ENCODE data around the gene PEAK3. TPM values are rescaled to one million over a fixed set of nuclear protein-coding genes. Genes with fewer than 3 reads are reported as not detected.

PEAK3 gene
- polyA plus RNA-seq, 3 donors = 2.4 to 6.3 (median 2.9) TPM

GRCh38 chr19:2266183-2266993 is 15.6 kb downstream of the PEAK3 start:
- H3K4me3 Mint-ChIP-seq = peak overlapping the region; percentile 75 to 87
- no peaks in the 10 kb centered on the region for H3K9me3 ChIP-seq (replicated peaks in 1 of 2; ENCODE audit: control insufficient read depth in 1 of 2, insufficient read depth in 1 of 2, low read length in 2 of 2)
- peaks cover 54% of the 10 kb centered on the region for H3K4me1 Mint-ChIP-seq
- H3K4me2 ChIP-seq (replicated peaks; ENCODE audit: extremely low read depth, low read length, poor library complexity, severe bottlenecking) = peak overlapping the region; percentile 94
- H3K36me3 Mint-ChIP-seq = peaks cover 2 to 4% of the 10 kb centered on the region in 2 donors
- H3K27ac Mint-ChIP-seq = peak overlapping the region; percentile 85 to 96 (median 93)
- intact Hi-C loops (cut with micrococcal nuclease) = no loop called here
- peak overlapping the region; percentile 1 to 100 (median 25) for H3K4me3 ChIP-seq (replicated peaks in 1 of 3; ENCODE audit: low read depth in 2 of 3, low read length in 3 of 3)
- peak overlapping the region; percentile 63 for H2AFZ ChIP-seq (ENCODE audit: insufficient read depth, low read depth, low read length, poor library complexity, severe bottlenecking)
- peak; percentile 80 to 90 (median 89) for DNase-seq
- TF ChIP-seq, protein P1, sequence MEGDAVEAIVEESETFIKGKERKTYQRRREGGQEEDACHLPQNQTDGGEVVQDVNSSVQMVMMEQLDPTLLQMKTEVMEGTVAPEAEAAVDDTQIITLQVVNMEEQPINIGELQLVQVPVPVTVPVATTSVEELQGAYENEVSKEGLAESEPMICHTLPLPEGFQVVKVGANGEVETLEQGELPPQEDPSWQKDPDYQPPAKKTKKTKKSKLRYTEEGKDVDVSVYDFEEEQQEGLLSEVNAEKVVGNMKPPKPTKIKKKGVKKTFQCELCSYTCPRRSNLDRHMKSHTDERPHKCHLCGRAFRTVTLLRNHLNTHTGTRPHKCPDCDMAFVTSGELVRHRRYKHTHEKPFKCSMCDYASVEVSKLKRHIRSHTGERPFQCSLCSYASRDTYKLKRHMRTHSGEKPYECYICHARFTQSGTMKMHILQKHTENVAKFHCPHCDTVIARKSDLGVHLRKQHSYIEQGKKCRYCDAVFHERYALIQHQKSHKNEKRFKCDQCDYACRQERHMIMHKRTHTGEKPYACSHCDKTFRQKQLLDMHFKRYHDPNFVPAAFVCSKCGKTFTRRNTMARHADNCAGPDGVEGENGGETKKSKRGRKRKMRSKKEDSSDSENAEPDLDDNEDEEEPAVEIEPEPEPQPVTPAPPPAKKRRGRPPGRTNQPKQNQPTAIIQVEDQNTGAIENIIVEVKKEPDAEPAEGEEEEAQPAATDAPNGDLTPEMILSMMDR (IDR thresholded peaks at IDR 0.05) = no peak
- H3K9ac ChIP-seq (ENCODE audit: insufficient read depth, low read length, poor library complexity, severe bottlenecking) = peak overlapping the region; percentile 39
- peaks cover 2 to 3% of the 10 kb centered on the region in 2 donors for H3K36me3 ChIP-seq (replicated peaks in 1 of 2; ENCODE audit: control insufficient read depth in 1 of 2, insufficient read depth in 2 of 2, low read length in 2 of 2)
- H3K27me3 ChIP-seq (ENCODE audit: control insufficient read depth in 2 of 2, insufficient read depth in 2 of 2, low read length in 2 of 2) = no peaks in the 10 kb centered on the region
- H3K9me3 Mint-ChIP-seq = peaks cover 0 to 7% (median 0%) of the 10 kb centered on the region in 7 donors
- WGBS (ENCODE audit: insufficient coverage) = 19% methylated on average over 12 of the region's 18 CpGs
- H3K79me2 ChIP-seq (ENCODE audit: insufficient read depth, low read length) = peaks cover 62% of the 10 kb centered on the region
- peaks cover 18% of the 10 kb centered on the region for H4K20me1 ChIP-seq (ENCODE audit: insufficient read depth, low read length)
- peaks cover 0 to 1% (median 0%) of the 10 kb centered on the region in 3 donors for H3K27me3 Mint-ChIP-seq (ENCODE audit: low read depth in 3 of 3)
- peaks cover 54 to 65% of the 10 kb centered on the region in 2 donors for H3K4me1 ChIP-seq (ENCODE audit: control insufficient read depth in 1 of 2, insufficient read depth in 2 of 2, low read length in 2 of 2)
- H3K27ac ChIP-seq (ENCODE audit: low read depth in 1 of 2, low read length in 2 of 2) = peak overlapping the region; percentile 68 to 72

DNA sequence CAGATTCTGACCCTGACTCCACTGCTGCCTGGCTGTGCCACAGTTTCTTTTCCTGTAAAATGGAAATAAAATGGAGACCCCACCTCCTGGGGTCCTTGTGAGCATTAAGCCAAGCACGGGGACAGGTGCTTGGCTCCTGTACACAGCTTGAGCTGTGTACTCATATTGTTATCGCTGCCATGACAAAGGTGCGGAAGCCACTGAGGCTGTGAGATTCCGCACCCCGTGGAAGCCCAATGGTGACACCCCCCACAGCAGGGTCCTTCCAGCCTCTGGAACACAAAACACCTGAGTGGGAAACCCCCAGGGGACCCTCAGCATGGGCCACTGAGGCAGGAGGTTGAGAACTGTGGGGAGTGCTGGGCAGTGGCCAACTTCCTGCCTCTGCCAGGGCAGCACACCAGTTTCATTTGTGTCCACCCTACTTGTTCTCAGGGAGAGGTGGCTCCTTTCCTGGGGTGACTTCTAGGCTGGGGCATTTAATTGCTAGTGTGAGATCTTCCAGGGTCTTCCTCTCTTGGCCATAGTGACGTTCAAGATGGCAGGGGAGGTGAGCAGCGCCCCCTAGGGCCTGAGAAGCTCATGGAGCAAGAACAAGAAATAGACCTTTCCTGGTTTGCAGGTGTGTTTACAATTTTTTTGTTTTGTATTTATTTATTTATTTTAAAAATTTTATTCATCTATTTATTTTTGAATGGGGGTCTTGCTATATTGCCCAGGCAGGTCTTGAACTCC is 20.4 kb downstream of the PEAK3 start:
- Histone ChIP-seq H3K27ac (ENCODE audit: low read depth in 1 of 2, low read length in 2 of 2) (no peak overlapping the region), H3K27me3 (ENCODE audit: control insufficient read depth in 2 of 2, insufficient read depth in 2 of 2, low read length in 2 of 2) (no peaks in the 10 kb centered on the region), H3K4me2 (replicated peaks; ENCODE audit: extremely low read depth, low read length, poor library complexity, severe bottlenecking) (no peak overlapping the region), H3K9ac (ENCODE audit: insufficient read depth, low read length, poor library complexity, severe bottlenecking) (no peak overlapping the region), H4K20me1 (ENCODE audit: insufficient read depth, low read length) (no peaks in the 10 kb centered on the region), H3K79me2 (ENCODE audit: insufficient read depth, low read length) (peaks cover 18% of the 10 kb centered on the region), H2AFZ (ENCODE audit: insufficient read depth, low read depth, low read length, poor library complexity, severe bottlenecking) (no peak overlapping the region), H3K4me1 (ENCODE audit: control insufficient read depth in 1 of 2, insufficient read depth in 2 of 2, low read length in 2 of 2) (peaks cover 32 to 39% of the 10 kb centered on the region in 2 donors), H3K4me3 (replicated peaks in 1 of 3; ENCODE audit: low read depth in 2 of 3, low read length in 3 of 3) (no peak overlapping the region), H3K36me3 (replicated peaks in 1 of 2; ENCODE audit: control insufficient read depth in 1 of 2, insufficient read depth in 2 of 2, low read length in 2 of 2) (no peaks in the 10 kb centered on the region), H3K9me3 (replicated peaks in 1 of 2; ENCODE audit: control insufficient read depth in 1 of 2, insufficient read depth in 1 of 2, low read length in 2 of 2) (no peaks in the 10 kb centered on the region)
- DNase-seq = peak in 2 of 3 donors; percentile 52 to 58
- intact Hi-C loops (cut with micrococcal nuclease) = no loop called here
- 100% methylated on average over 3 of the region's 7 CpGs for WGBS (ENCODE audit: insufficient coverage)
- Mint-ChIP-seq H3K27me3 (ENCODE audit: low read depth in 3 of 3) (peaks cover 8 to 13% (median 11%) of the 10 kb centered on the region in 3 donors), H3K4me3 (peak overlapping the region in 1 of 2 donors; percentile 20), H3K27ac (no peak overlapping the region), H3K9me3 (no peaks in the 10 kb centered on the region), H3K36me3 (no peaks in the 10 kb centered on the region), H3K4me1 (peaks cover 35% of the 10 kb centered on the region)
- TF ChIP-seq, protein P1 (IDR thresholded peaks at IDR 0.05) = peak; percentile 93
